Measurements from ENCODE around the gene GBP1. TPM values are rescaled to one million over a fixed set of nuclear protein-coding genes. Genes with fewer than 3 reads are reported as not detected.
A peak's percentile ranks its signal among the peaks of the same experiment; 100 is the strongest.

Gene GBP1, protein sequence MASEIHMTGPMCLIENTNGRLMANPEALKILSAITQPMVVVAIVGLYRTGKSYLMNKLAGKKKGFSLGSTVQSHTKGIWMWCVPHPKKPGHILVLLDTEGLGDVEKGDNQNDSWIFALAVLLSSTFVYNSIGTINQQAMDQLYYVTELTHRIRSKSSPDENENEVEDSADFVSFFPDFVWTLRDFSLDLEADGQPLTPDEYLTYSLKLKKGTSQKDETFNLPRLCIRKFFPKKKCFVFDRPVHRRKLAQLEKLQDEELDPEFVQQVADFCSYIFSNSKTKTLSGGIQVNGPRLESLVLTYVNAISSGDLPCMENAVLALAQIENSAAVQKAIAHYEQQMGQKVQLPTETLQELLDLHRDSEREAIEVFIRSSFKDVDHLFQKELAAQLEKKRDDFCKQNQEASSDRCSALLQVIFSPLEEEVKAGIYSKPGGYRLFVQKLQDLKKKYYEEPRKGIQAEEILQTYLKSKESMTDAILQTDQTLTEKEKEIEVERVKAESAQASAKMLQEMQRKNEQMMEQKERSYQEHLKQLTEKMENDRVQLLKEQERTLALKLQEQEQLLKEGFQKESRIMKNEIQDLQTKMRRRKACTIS
- total RNA-seq (2014; rRNA removed; shearing (Covaris generic)) (25.2 and 42.5 TPM in 2 replicates), polyA plus RNA-seq (2016; fragmentation: Nextera tagmentation; extraction: Ambion mirVana) (18.4 and 19.2 TPM in 2 replicates)

DNA sequence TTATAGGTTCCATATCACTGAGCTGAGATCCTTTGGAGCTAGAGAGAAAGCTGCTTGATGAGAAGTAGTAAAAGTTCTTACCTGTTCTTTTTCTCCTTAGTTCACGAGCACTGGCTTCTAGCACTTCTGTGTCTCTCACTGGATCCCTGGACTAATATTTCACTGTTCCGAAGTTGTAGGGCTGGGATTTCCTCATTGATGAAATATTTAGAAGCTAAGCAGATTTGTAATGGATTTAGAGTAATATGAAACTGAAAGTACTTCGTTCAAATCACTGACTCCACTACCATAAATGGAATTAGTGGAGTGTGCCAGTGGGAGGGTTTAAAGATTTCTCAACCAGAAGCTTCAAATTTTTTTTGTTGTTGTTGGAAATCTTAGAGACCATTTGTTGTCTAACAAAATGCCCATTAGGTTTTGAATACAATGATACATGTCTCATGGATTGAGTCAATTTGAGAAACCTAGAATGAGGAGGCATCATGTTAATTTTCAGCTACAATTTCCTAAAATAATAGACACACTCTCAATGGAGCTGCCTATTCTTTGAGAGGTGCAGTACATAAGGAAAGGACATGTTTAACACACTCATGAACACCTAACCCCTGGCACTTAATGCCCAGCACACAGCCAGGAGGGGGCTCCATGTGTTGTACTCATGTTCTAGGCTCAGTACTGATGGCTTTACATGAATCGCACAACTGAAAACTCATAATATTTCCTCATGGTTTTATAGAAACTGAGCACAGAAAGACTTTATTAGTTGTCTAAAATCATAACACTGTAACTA, at the start of gene GBP1:
TSS of gene GBP1 (minus strand) at position 130 of the 790 bp plus-strand sequence. CDS start 1,974 bp downstream, outside the sequence.
- 14 to 18% methylated on average over 4 of the region's 4 CpGs for WGBS, 2 experiments (ENCODE audit: low coverage in 1 of 2, low lambda C conversion rate in 2 of 2, missing lambda C conversion rate in 2 of 2)
- no peaks in the 10 kb centered on the region for H4K20me1 ChIP-seq (ENCODE audit: insufficient read depth)
- peak within 1 kb of the TSS; percentile 84 for H2AFZ ChIP-seq
- H3K4me1 ChIP-seq (ENCODE audit: insufficient read depth): peaks cover 34% of the 10 kb centered on the region
- H3K4me2 ChIP-seq (ENCODE audit: unreplicated experiment): peak within 1 kb of the TSS; percentile 94
- peak within 1 kb of the TSS; percentile 77 for H3K27ac ChIP-seq
- DNase-seq: peak; percentile 86
- peaks cover 39% of the 10 kb centered on the region for H3K79me2 ChIP-seq (ENCODE audit: insufficient read depth)
- peaks cover 23% of the 10 kb centered on the region for H3F3A ChIP-seq (ENCODE audit: insufficient read depth)
- no peaks in the 10 kb centered on the region for H3K27me3 ChIP-seq (replicated peaks; ENCODE audit: insufficient read depth)
- in situ Hi-C loops (cut with MboI): no loop called here
- TF ChIP-seq EZH2phosphoT487 (IDR thresholded peaks at IDR 0.05; ENCODE audit: insufficient read depth, low read depth) (no peak), EZH2 (IDR thresholded peaks at IDR 0.05; ENCODE audit: insufficient read depth, poor library complexity, severe bottlenecking) (no peak)
- H3K9ac ChIP-seq: peak within 1 kb of the TSS; percentile 79
- no peaks in the 10 kb centered on the region for H3K36me3 ChIP-seq (ENCODE audit: low read depth)
- no peaks in the 10 kb centered on the region for H3K9me2 ChIP-seq (ENCODE audit: insufficient read depth)
- no peaks in the 10 kb centered on the region for H3K9me3 ChIP-seq (ENCODE audit: low read depth)
- H3K4me3 ChIP-seq: peak within 1 kb of the TSS; percentile 95

DNA sequence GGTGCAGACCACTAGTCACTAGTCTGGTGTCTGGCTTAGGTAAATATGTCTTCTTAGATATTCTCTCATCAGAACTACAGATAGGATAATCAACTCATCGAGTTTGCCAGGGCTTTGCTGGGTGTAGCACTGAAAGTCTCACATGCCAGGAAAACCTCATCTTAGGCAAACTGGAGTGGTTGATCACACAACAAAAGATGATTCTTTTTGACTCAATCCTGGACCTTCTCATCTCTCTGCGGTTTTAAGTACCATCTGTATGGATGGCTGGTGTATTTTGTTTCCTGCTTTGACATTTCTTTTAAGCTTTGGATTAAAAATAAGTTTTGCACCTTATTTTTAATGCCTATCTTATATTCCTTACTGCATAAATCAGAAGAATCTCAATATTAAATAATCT, 49.7 kb upstream of the GBP1 start:
- H3K79me2 ChIP-seq (ENCODE audit: insufficient read depth): no peaks in the 10 kb centered on the region
- H4K20me1 ChIP-seq (ENCODE audit: insufficient read depth): no peaks in the 10 kb centered on the region
- WGBS, 2 experiments (ENCODE audit: low coverage in 1 of 2, low lambda C conversion rate in 2 of 2, missing lambda C conversion rate in 2 of 2): 71 to 90% methylated on average over 2 of the region's 2 CpGs

DNA sequence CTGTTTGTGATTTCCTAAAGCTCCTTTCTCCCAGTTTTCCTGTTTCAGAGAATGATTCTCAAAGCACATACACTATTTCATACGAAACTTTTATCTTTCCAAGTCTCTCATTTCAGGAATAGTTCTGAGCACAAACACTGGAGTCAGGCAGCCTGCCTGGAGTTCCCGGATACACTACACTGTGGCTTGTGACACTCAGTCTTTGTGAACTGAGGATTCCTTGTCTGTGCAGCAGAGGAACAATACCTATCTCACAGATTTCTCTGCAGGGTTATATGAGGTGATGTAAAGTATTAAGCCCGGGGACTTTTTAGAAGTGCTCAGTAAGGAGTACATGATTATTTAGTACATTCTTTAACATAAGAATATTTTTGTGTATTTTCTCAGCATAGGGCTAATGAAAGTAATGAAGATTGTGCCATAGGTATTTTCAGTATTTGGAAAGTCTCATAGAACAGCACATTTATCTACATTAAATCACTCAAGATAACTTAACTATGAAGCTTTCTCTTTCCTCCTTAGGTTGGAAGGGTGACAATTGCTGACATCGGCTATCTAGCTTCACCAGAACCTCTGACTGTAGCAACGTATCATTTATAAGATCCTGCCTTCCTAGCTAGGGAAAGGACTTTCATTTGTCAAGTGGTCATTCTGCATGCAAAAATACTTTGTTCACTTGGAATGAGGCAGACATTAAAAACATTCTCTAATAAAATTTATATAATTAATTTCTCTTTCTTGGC, 48.0 kb upstream of the GBP1 start:
- in situ Hi-C loops (cut with MboI): no loop called here
- Histone ChIP-seq H2AFZ (no peak overlapping the region), H3K4me3 (no peak overlapping the region), H3K9me2 (ENCODE audit: insufficient read depth) (no peaks in the 10 kb centered on the region), H3K4me1 (ENCODE audit: insufficient read depth) (no peaks in the 10 kb centered on the region), H3K27ac (no peak overlapping the region), H3K36me3 (ENCODE audit: low read depth) (no peaks in the 10 kb centered on the region), H3K79me2 (ENCODE audit: insufficient read depth) (no peaks in the 10 kb centered on the region), H3K9me3 (ENCODE audit: low read depth) (no peaks in the 10 kb centered on the region), H4K20me1 (ENCODE audit: insufficient read depth) (no peaks in the 10 kb centered on the region), H3F3A (ENCODE audit: insufficient read depth) (no peaks in the 10 kb centered on the region), H3K27me3 (replicated peaks; ENCODE audit: insufficient read depth) (no peaks in the 10 kb centered on the region), H3K4me2 (ENCODE audit: unreplicated experiment) (no peak overlapping the region), H3K9ac (no peak overlapping the region)
- no peak for DNase-seq
- TF ChIP-seq EZH2 (IDR thresholded peaks at IDR 0.05; ENCODE audit: insufficient read depth, poor library complexity, severe bottlenecking) (no peak), EZH2phosphoT487 (IDR thresholded peaks at IDR 0.05; ENCODE audit: insufficient read depth, low read depth) (no peak)
- WGBS, 2 experiments (ENCODE audit: low coverage in 1 of 2, low lambda C conversion rate in 2 of 2, missing lambda C conversion rate in 2 of 2): 68 to 69% methylated on average over 5 of the region's 5 CpGs

More for the DNA sequence above, 49.7 kb upstream of the GBP1 start:
- Histone ChIP-seq H3K4me2 (ENCODE audit: unreplicated experiment) (no peak overlapping the region), H3K36me3 (ENCODE audit: low read depth) (no peaks in the 10 kb centered on the region), H2AFZ (no peak overlapping the region), H3K9me3 (ENCODE audit: low read depth) (no peaks in the 10 kb centered on the region), H3K4me3 (no peak overlapping the region), H3K9me2 (ENCODE audit: insufficient read depth) (peaks cover 3% of the 10 kb centered on the region; the same call in 1 of the 2 replicates), H3K9ac (no peak overlapping the region), H3K27ac (no peak overlapping the region), H3F3A (ENCODE audit: insufficient read depth) (no peaks in the 10 kb centered on the region), H3K27me3 (replicated peaks; ENCODE audit: insufficient read depth) (no peaks in the 10 kb centered on the region), H3K4me1 (ENCODE audit: insufficient read depth) (no peaks in the 10 kb centered on the region)
- DNase-seq: no peak
- in situ Hi-C loops (cut with MboI): no loop called here
- no peak for TF ChIP-seq EZH2phosphoT487 (IDR thresholded peaks at IDR 0.05; ENCODE audit: insufficient read depth, low read depth)
- TF ChIP-seq EZH2 (IDR thresholded peaks at IDR 0.05; ENCODE audit: insufficient read depth, poor library complexity, severe bottlenecking): no peak
